HG02763 (cell line): Measurements from ENCODE around the gene ARHGAP19.
A peak's percentile ranks its signal among the peaks of the same experiment; 100 is the strongest.

Experiments used
- ATAC-seq: cut with Tn5 transposase; IDR thresholded peaks from one replicate; pipeline ENCODE4 v1.9.1; 2021; ENCODE audit warnings: mild to moderate bottlenecking, moderate library complexity; ENCODE audit not compliant: unreplicated experiment

Gene ARHGAP19, protein sequence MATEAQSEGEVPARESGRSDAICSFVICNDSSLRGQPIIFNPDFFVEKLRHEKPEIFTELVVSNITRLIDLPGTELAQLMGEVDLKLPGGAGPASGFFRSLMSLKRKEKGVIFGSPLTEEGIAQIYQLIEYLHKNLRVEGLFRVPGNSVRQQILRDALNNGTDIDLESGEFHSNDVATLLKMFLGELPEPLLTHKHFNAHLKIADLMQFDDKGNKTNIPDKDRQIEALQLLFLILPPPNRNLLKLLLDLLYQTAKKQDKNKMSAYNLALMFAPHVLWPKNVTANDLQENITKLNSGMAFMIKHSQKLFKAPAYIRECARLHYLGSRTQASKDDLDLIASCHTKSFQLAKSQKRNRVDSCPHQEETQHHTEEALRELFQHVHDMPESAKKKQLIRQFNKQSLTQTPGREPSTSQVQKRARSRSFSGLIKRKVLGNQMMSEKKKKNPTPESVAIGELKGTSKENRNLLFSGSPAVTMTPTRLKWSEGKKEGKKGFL

DNA sequence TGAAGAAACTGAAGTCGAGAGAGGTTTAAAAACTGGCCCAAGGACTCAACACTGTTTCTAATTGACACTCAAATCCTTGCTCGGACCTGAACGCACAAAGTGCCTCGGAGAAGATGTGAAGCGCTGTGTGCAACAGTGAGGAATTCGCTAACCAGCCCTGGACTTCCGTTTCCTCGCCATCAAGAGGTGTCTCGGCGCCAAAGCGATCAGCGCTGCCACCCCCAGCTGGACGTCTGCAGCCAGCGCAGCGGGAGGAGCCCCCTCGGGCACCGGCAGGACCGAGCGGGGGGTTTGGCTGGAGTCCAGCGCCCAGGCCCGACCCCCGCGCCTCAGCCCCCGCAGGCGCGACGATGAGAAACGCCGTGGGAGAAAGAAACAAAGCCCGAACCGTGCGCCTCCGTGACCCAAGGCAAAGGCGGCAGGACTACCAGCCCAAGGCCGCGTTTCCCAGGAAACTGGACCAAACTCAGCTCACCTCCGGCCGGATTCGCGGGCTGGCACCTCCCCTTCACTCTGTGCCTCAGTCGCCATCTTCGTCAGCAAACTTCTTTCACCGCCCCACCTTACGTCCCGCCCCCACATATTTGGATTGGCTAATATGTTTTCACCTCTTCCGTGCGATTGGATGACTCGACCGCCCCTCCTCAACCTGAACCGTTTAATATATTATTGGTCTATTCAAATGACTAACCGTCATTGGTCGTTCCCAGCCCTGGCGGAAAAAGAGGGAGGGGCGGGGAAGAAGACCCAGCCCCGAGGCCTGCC, at the start of gene ARHGAP19:
Gene ARHGAP19, minus strand, starts transcription at position 541 of the 765 bp plus-strand sequence. Its CDS starts 10 bp downstream, at position 531.
- peak; percentile 96 for ATAC-seq

DNA sequence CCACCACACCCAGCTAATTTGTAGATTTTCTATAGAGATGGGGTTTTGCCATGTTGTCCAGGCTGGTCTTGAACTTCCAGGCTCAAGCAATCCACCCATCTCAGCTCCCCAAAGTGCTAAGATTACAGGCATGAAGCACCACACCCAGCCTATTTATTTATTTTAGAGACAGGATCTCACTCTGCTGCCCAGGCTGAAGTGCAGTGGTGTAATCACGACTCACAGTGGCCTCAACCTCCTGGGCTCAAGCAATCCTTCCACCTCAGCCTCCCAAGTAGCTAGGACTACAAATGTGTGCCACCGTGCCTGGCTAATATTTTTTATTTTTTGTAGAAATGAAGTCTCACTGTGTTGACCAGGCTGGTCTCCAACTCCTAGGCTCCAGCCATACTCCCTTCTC, 49.0 kb upstream of the ARHGAP19 start:
- no peak for ATAC-seq

DNA sequence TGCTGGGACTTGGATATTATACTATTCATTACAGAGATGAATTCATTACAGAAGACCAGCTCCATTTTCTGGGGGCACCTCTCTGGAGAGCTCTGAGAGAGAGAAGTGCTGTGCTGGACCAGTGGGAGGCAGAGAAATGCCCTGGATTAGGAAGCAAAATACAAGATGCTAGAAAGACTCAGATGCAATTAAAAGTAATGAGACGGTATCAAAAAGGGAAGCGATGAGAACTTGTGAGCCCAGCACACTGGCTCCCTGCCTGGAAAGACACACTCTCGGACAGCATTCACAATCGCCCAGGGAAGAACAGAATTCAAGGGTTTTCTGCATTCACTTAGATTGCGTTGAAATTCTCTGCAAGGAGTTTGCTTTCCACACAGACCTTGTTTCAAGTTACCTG, 45.6 kb upstream of the ARHGAP19 start:
- no peak for ATAC-seq

DNA sequence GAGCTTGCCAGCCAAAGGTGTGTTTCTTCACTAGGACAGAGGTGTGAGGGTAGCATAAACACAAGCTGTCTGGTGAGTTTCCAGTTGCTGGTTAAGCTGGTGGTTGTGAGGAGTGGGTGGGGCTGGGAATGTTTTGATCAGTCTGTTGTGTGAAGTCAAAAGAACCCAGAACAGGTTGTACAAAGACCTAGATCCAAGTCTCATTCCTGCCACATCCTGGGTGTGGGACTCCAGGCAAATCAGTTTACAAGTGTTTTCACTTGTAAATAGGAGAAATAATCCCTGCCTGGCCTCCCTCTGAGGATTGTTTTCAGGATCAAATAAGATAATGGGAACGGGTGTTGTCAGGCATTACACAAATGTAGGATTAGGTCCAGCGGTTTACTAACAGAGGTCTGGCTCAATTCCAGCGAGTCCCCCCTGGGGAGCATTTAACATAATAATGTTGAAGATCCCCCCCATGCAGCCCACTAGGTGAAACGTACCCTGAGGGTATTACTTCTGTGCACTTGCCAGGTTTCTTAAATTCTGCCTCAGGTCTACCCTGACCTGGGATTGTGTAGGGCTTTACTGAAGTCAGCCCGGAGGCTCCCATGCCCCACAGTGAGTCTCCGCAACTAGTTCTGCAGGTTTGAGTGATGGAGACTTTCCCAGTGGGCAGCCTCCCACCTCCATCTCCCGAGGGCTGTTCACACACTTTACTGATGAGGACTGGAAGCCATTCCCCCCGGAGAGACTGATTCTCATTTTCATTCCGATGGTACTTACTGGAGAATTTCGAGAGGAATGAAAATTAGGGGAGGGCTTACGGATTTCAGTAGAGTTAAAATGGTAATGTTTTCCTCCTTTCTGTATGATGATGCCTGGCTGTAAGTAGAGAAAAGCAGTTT, 44.8 kb upstream of the ARHGAP19 start:
- ATAC-seq: no peak

DNA sequence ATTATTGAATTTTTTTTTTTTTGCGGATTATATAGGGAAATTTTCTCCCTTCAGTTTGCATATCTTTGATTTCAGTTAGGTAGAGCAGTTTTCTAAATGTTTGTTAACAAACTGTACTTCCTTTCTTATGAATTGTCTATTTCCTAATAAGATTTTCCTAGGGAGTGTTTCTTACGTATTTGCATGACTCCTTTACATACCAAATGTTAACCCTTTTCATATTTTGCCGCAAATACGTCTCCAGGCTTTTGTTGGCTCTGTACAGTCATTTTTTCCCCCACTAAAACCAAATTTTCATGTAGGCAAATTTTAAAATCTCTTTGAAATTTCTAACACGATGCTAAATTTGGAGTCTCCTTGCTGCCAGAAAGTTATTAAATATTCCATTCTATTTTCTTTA, 44.0 kb upstream of the ARHGAP19 start:
- ATAC-seq: no peak

DNA sequence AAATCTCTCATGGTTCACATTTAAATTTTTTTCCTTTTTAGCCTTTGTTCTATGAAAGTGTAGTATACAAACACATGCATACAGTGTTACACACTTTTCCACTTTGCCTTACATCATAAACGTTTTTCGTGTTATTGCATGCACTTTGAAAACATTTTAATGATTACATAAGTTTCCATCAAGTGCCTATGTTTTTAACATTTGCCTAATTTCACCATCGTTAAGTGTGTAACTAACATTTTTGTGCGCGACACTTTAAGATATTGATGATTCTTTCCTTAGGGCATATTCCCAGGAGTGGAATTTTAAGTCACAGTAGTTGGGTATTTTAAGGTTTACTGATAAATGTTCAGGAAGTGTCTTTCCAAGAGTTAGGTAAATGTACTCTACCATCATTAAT, 43.6 kb upstream of the ARHGAP19 start:
- ATAC-seq: no peak

DNA sequence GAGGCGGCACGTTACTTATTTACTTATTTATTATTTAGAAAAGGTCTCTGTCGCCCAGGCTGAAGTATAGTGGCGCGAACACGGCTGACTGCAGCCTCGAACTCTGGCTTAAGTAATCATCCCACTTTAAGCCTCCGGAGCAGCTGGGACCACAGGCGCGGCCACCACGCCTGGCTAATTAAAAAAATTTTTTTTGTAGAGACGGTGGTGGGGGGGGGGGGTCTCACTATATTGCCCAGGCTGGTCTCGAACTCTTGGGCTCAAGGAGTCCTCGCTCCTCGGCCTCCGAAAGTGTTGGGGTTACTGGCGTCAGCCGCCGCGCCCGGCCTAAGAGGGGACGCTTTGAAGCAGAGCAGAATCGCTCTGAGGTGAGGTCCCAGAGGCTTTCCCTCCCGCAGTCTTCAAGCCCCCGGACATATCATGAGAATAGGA, 42.8 kb upstream of the ARHGAP19 start:
- ATAC-seq: no peak

DNA sequence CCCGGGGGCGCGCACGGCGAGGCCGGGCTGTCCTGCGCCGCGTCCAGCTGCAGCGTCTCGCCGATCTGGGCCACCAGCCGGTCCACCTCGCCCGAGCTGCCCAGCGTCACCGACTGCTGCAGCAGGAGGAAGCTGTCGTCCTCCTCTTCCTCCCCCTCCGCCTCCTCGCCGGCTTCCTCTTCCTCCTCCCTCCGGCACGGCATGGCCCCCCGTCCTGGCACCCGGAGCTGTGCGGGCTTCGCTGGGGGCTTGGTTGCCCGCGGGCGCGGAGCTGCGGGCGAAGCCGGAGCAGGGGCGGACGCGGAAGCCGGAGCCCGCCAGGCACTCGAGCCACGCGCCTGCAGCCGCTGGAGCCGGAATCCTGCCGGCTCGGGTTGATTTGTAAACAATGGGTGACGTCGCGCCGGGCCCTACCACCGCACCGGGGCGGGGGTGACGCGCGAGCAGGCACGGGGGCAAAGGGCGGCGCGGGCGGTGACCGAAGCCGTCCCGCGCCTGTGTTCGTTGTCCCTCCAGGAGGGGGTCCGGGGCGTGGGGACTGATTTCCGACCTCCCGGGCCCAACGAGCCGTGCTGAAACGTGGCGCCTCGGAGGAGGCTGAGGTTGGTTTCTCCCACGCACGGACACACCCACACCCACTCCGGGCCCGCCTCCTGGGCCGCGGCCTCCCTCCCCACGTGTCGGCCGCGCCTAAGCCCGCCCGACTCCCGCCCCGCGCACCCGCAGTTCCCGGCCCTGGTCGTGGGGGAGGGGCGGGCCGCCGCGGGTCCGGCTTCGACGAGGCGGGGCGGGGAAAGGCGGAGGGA, 42.1 kb upstream of the ARHGAP19 start, which contains the start of gene FRAT2:
Gene FRAT2, minus strand, starts transcription at position 360 of the 806 bp plus-strand sequence. Its CDS starts 157 bp downstream, at position 203.
- peak; percentile 90 for ATAC-seq

DNA sequence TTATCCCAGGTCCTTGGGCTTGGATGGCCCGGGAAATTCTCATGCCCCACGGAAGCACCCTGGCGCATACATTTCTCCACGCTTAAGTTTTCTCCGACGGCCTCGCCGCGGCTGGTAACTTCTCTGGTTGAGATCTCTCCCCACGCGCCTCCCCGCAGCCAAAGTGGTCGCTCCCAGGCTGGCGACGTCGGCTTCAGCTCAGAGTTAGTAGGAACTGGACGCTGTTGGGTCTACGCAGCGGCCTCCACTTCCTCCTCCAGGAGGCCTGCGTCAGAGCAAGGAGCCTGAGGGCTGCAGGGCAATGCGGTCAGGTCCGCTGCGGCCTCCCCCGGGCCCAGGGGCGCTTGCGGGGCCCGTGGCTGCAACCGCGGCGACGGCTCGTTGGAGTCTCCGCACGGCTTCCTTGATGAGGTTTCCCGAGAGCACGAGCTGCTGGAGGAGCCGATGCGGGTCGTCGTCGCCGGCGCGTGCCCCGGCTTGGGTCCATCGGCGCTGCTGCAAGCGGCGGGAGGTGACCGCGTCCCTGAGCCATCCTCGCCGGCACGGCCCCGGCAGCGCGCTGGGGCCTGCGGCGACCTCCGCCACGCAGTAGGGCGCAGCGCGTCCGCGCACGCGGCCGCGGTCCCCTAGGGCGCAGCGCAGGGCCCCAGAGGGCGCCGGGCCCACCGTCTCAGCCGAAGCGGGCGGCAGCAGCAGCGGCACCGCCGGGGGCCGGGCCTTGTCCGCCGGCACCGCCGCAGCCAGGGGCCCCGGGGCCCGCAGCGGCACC, 41.3 kb upstream of the ARHGAP19 start:
- ATAC-seq: peak; percentile 12

DNA sequence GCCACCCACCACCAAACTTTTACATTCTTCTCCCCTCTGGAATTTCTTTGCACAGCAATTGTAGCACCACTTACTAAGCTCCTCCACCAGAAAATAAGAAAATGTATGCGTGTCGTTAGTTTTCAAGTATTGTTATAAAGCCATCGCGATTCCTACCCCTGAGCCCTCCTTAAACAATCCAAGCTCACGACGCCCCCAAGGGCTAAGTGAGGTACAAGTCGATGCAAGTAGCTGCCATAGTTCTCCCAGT, 40.8 kb upstream of the ARHGAP19 start:
- ATAC-seq: no peak

DNA sequence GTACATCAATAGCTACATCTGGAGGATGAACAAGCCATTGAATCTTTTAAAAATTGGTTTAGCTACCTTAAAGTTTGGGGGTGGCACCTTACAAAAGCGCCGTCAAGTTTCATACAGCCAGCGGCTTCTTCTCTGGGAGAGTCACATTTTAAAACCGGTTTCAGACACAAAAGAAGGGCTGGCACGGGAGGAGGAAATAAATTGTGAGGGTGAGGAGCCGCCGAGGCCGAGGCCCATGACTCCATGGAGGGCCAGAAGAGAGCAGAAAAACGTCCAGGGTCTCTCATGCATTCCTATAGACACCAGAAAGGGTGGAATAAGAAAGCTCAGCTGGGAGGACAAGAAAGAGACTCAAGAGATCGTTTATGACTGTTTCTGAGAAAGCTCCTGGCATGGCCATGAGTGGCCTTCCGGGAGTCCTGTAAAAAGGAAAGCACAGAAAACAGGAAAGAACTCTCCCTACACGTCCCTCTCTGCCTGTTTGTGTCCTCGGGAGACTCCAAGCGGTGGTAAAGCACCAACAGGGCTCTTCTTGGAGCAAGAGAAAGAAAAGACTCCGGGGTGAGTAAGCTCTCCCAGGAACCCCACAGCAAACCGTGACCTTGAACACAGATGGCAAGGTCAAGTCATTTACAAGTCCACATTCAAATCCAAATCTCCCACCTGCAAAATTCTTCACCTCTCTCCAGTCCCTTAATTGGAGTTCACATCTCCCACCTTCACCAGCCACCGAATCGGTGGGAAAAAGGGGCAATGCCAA, 40.3 kb upstream of the ARHGAP19 start:
- ATAC-seq: no peak

DNA sequence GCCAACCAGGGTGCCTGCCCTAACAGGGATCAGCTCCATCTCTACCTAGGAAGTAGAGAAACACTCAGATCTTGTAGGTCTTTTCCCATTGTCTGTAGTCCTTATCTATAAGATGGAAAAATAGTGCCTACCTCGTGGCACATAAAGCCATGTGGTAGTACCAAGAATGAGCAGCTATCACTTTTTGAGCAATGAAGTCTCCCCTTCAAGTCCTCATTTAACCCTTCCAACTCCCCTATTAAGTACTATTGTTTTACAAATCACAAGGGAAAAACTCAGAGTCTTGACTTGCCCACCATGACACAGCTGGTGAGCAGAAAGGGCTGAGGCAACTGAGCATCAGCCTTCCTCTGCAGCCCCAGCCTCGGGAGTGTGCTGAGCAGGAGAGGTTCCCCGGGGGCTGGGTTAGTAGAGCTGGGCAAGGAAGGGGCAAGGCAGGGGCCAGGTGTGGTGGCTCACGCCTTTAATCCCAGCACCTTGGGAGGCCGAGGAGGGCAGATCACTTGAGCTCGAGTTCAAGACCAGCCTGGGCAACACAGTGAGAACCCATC, 38.8 kb upstream of the ARHGAP19 start:
- no peak for ATAC-seq

DNA sequence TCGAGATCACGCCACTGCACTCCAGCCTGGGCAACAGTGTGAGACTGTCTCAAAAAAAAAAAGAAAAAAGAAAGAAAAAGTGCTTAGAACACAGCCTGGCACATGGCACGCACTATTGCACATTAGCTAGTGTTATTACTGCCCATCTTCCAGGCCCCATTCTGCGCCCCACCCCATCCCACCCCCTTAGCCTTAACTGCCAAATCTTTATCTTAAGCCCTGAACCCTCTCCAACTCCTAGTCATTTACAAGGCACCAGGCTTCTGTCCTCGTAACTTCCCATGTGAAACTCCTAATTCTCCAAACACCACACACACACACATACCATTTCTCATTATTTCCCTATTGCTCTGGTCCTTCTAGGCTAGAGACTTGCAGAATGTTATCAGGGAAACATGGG, 37.3 kb upstream of the ARHGAP19 start:
- no peak for ATAC-seq

DNA sequence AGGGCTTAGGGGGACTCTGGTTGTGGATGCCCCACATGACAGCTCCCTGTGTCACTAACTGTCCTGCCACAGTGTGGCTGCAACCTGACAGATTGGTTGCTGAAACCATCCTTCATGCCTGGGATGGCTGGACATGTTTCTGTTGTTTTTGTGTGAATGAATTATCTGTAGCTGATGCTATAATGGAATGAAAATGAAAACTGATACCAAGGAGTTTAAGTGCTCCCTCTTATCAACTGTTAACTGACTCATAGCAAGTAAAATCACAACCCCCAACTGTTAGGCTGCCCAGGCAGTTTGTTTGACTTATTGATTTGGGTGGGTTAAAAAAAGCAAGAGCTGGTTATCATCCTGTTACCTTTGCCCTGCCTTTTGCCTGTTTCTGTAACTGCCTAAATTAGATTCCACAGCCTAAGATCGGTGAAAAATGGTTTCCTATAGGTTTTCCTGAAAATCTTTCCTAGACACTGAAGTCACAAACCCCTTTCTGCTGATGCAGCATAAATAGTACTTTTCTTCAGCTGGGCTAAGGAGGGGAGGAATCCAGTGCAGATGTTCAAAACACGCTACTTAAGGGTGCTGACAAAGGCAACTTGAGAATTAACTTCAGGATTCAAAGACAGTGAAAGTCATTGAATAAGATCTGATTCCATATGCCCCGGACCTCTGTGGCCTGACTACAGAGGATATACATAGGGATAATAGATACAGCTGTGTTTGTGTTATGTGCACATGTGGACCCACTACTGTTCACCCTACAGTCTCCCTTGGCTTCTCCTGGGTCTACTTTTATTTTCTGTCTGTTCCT, 36.4 kb upstream of the ARHGAP19 start:
- ATAC-seq: no peak

DNA sequence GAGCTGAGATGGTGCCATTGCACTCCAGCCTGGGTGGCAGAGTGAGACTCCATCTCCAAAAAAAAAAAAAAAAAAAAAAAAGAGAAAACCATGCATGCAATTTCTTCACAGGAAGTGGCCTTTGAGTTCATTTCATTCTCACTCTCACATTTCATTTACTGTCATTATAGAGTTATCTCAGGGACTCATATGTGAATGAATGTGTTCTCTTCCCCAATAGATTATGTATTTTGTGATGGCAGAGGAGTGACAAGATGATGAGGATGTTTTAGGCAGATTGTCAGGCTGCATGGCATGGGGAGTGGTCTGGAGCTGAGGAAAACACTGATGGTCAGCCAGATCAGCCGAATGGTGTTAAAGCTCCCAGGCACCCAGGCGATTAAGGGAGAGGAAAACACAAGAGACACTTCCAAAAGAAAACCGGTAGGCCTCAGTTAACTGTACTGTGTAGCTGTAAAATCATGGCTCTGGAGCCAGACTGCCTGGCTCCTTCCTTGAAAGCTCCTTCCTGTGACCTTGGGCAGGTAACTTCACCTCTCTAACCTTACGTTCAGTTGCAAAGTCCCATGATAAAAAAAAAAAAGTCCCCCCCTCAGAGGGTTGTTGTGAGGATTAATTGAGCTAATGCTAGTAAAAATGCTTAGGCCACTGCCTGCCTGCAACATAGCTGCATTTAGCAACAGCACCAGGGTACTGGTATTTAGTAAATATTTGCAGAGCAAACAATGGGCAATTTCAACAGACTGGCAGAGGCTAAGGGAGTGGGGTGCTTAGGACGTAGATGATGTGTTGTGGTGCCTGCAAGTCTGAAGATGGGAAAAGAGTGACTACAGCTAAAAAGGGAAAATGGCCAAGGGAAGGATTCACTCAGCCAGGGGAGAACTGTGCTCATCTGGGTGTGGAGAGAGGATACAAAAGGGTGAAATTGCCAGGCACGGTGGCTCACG, 35.2 kb upstream of the ARHGAP19 start:
- no peak for ATAC-seq

DNA sequence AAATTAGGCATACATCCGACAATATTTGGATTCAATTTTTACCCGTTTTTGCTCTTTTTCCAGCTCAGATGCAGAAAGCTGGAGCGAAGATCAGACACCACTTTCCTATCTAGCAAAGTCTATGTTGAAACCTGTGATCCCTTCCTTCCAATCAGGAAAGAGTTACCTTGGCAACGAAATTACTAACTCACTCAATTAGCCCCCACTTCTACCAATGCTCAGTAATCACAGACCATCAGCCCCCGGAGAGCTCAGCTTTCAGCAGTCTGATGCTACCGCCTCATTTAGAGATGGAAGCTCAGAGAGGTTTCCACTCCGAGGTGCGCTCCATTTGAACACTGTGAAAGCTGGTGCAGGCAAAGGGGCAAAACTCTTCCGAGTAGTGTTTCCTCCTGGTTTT, 33.3 kb upstream of the ARHGAP19 start:
- ATAC-seq: no peak

DNA sequence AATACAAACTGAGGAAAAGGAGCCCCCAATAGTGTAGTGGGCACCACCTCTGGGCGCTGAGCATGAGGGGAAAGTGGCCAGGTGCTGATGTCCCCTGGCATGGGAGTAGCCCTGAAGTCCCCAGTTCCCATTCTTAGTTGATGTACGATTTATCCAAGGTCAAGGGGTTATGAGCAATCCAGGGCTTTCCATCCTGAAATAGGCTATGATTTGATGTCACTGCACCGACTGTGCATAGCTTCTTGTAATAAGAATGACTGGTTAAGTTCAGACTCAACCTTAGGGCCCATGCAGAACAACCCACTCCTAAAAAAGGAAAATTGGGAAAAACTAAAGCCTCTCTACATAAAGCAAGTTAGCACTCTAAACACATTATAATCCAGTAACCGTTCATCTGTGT, 31.1 kb upstream of the ARHGAP19 start:
- ATAC-seq: no peak
